ENCODE results near the gene TPP2. TPM values are rescaled to one million over a fixed set of nuclear protein-coding genes. Genes with fewer than 3 reads are reported as not detected.
A peak's percentile ranks its signal among the peaks of the same experiment; 100 is the strongest.

The TPP2 gene
- 21.0 to 41.2 TPM (median 31.7 TPM) in 3 replicates for polyA plus RNA-seq
- 19.6 TPM for polyA plus RNA-seq (2011; ENCODE audit: low read depth)
- 16.7 and 31.9 TPM in 2 replicates for polyA plus RNA-seq (2011; cell fraction: cytosol; rRNA removed)
- polyA plus RNA-seq (2011; cell fraction: nucleus; rRNA removed), result 34.8 and 53.4 TPM in 2 replicates
- 13.7 and 27.7 TPM in 2 replicates for polyA plus RNA-seq (2012; ENCODE audit: low replicate concordance)
- 8.3 to 65.8 TPM (median 22.4 TPM) in 3 replicates for polyA minus RNA-seq
- 14.4 TPM for polyA minus RNA-seq (2011; cell fraction: cytosol; rRNA and poly(A)+ RNA removed)
- 24.1 and 47.9 TPM in 2 replicates for polyA minus RNA-seq (2011; cell fraction: nucleus; rRNA and poly(A)+ RNA removed)

GRCh38 chr13:102596147-102597028 lies at the start of gene TPP2:
TPP2 (plus strand) TSS chr13:102596986; CDS start chr13:102597039, 53 bp downstream.
- dilution Hi-C loops (cut with MboI; ENCODE audit: extremely low pct_ligation_motif_present, low sequenced_read_pairs), result no loop called here
- Histone ChIP-seq H3K36me3 (ENCODE audit: control insufficient read depth in 2 of 2, extremely low read depth in 1 of 2, insufficient read depth in 2 of 2, low read length in 2 of 2) (peaks cover 0 to 2% of the 10 kb centered on the region in 2 experiments), H2AFZ (ENCODE audit: control insufficient read depth, low read length) (peak within 1 kb of the TSS; percentile 94), H3K9ac (ENCODE audit: control insufficient read depth, extremely low read depth, insufficient read depth, low read length) (peak within 1 kb of the TSS; percentile 100), H3K4me2 (ENCODE audit: control insufficient read depth, extremely low read depth, insufficient read depth, low read depth, low read length) (peak within 1 kb of the TSS; percentile 97), H3K4me1 (ENCODE audit: control insufficient read depth, extremely low read depth, insufficient read depth, low read length) (peaks cover 37% of the 10 kb centered on the region), H3K4me3 (ENCODE audit: control insufficient read depth in 2 of 3, extremely low read depth in 1 of 3, insufficient read depth in 2 of 3, low read depth in 1 of 3, low read length in 3 of 3) (peak within 1 kb of the TSS; percentile 88 to 93 (median 93)), H3K27me3 (ENCODE audit: control insufficient read depth, extremely low read depth, insufficient read depth, low read length) (no peaks in the 10 kb centered on the region), H3K9me3 (ENCODE audit: control insufficient read depth, low read depth, low read length) (no peaks in the 10 kb centered on the region), H3K79me2 (ENCODE audit: control insufficient read depth, insufficient read depth, low read length) (peaks cover 50% of the 10 kb centered on the region), H3K9me1 (ENCODE audit: control insufficient read depth, extremely low read depth, insufficient read depth, low read length) (no peaks in the 10 kb centered on the region), H4K20me1 (ENCODE audit: control insufficient read depth, extremely low read depth, insufficient read depth, low read length) (peaks cover 2% of the 10 kb centered on the region), H3K27ac (ENCODE audit: control insufficient read depth, insufficient read depth, low read length) (peak within 1 kb of the TSS; percentile 96)
- TF ChIP-seq CTCF (optimal IDR thresholded peaks at IDR 0.05 in 1 of 3, IDR thresholded peaks at IDR 0.05 in 1 of 3, conservative IDR thresholded peaks at IDR 0.05 in 1 of 3; ENCODE audit: extremely low read depth in 1 of 3, insufficient read depth in 2 of 3, low read length in 3 of 3), result no peak
- no peak for TF ChIP-seq EZH2 (IDR thresholded peaks at IDR 0.05; ENCODE audit: low read length)
- peak; percentile 94 for FAIRE-seq
- peak; percentile 72 for DNase-seq (ENCODE audit: low read depth, low spot score)

- dilution Hi-C loops (cut with MboI; ENCODE audit: extremely low pct_ligation_motif_present, low sequenced_read_pairs), result no loop called here
- TF ChIP-seq CTCF (optimal IDR thresholded peaks at IDR 0.05 in 1 of 3, IDR thresholded peaks at IDR 0.05 in 1 of 3, conservative IDR thresholded peaks at IDR 0.05 in 1 of 3; ENCODE audit: extremely low read depth in 1 of 3, insufficient read depth in 2 of 3, low read length in 3 of 3), result no peak
- TF ChIP-seq EZH2 (IDR thresholded peaks at IDR 0.05; ENCODE audit: low read length), result no peak
- Histone ChIP-seq H3K4me2 (ENCODE audit: control insufficient read depth, extremely low read depth, insufficient read depth, low read depth, low read length) (no peak overlapping the region), H3K27ac (ENCODE audit: control insufficient read depth, insufficient read depth, low read length) (no peak overlapping the region), H3K4me1 (ENCODE audit: control insufficient read depth, extremely low read depth, insufficient read depth, low read length) (no peaks in the 10 kb centered on the region), H3K27me3 (ENCODE audit: control insufficient read depth, extremely low read depth, insufficient read depth, low read length) (no peaks in the 10 kb centered on the region), H3K79me2 (ENCODE audit: control insufficient read depth, insufficient read depth, low read length) (no peaks in the 10 kb centered on the region), H3K36me3 (ENCODE audit: control insufficient read depth in 2 of 2, extremely low read depth in 1 of 2, insufficient read depth in 2 of 2, low read length in 2 of 2) (no peaks in the 10 kb centered on the region), H3K9me3 (ENCODE audit: control insufficient read depth, low read depth, low read length) (no peaks in the 10 kb centered on the region), H3K9ac (ENCODE audit: control insufficient read depth, extremely low read depth, insufficient read depth, low read length) (no peak overlapping the region), H2AFZ (ENCODE audit: control insufficient read depth, low read length) (no peak overlapping the region), H3K9me1 (ENCODE audit: control insufficient read depth, extremely low read depth, insufficient read depth, low read length) (no peaks in the 10 kb centered on the region), H4K20me1 (ENCODE audit: control insufficient read depth, extremely low read depth, insufficient read depth, low read length) (no peaks in the 10 kb centered on the region), H3K4me3 (ENCODE audit: control insufficient read depth in 2 of 3, extremely low read depth in 1 of 3, insufficient read depth in 2 of 3, low read depth in 1 of 3, low read length in 3 of 3) (no peak overlapping the region)
- FAIRE-seq (no peak), DNase-seq (ENCODE audit: low read depth, low spot score) (no peak)
Measured at GRCh38 chr13:102548811-102549210, 48.0 kb upstream of the TPP2 start.
